H1 (cell line): Measurements from ENCODE around the gene IRGQ. TPM values are rescaled to one million over a fixed set of nuclear protein-coding genes. Genes with fewer than 3 reads are reported as not detected.

ENCODE experiments used
- CTCF ChIA-PET: fragments of 300-600 bp; sonication (Branson Sonifier 250); formaldehyde crosslinking; loops from one replicate; lab custom pipeline; 2021; ENCODE audit not compliant: partially characterized antibody; lab: Charles Lee
- POLR2A ChIA-PET: fragments of 300-600 bp; sonication (Branson Sonifier 250); formaldehyde crosslinking; loops from one replicate; lab custom pipeline; 2021; ENCODE audit warnings: inconsistent platforms; ENCODE audit not compliant: partially characterized antibody; lab: Charles Lee
- DNase-seq, 2 experiments: peaks; one replicate each; pipeline versions ENCODE4 v3.0.0 to v3.0.0-alpha.2; 2010 to 2022; ENCODE audit warnings: low spot score in 2 of 2, low read depth in 1 of 2, mixed read lengths in 1 of 2
- FAIRE-seq: peaks from 2 replicates; lab custom pipeline; 2011; peaks lifted over from hg19 to GRCh38; lab: Jason Lieb, UNC
- H2AFZ ChIP-seq: 2 replicates; pipeline ENCODE4 v1.8.1; 2012; ENCODE audit warnings: low read length, inconsistent platforms
- H2AK5ac ChIP-seq: 2 replicates; pipeline ENCODE4 v1.6.1; 2013; ENCODE audit warnings: low read depth, low read length
- H2BK120ac ChIP-seq: replicated peaks from 2 replicates; pipeline ENCODE3; 2013; ENCODE audit warnings: low read depth, low read length, inconsistent platforms
- H2BK12ac ChIP-seq: 2 replicates; pipeline ENCODE4 v1.6.1; 2013; ENCODE audit warnings: low read depth, low read length
- H2BK15ac ChIP-seq: 2 replicates; pipeline ENCODE4 v1.6.1; 2013; ENCODE audit warnings: low read length
- H2BK20ac ChIP-seq: 2 replicates; pipeline ENCODE4 v1.6.1; 2013; ENCODE audit warnings: low read length
- H2BK5ac ChIP-seq: 2 replicates; pipeline ENCODE4 v1.6.1; 2013; ENCODE audit warnings: low read depth, low read length
- H3K14ac ChIP-seq: 2 replicates; pipeline ENCODE4 v1.6.1; 2013; ENCODE audit warnings: inconsistent platforms; ENCODE audit not compliant: insufficient read length
- H3K18ac ChIP-seq: 2 replicates; pipeline ENCODE4 v1.6.1; 2013; ENCODE audit warnings: low read length; ENCODE audit errors: extremely low read depth
- H3K23ac ChIP-seq: 2 replicates; pipeline ENCODE4 v1.6.1; 2013; ENCODE audit warnings: inconsistent platforms; ENCODE audit not compliant: insufficient read length
- H3K23me2 ChIP-seq: 2 replicates; pipeline ENCODE4 v1.6.1; 2013; ENCODE audit warnings: low read depth, low read length
- H3K27ac ChIP-seq: 2 replicates; pipeline ENCODE4 v1.6.1; 2011; ENCODE audit warnings: low read depth, low read length, inconsistent platforms
- H3K27me3 ChIP-seq, 4 experiments: replicated peaks in 1 of 4; 1 replicate in 1 of 4; 2 replicates in 3 of 4; pipeline versions ENCODE4 v1.6.1 to v1.8.1; 2011 to 2013; ENCODE audit warnings: low read length in 3 of 4, mild to moderate bottlenecking in 3 of 4, inconsistent platforms in 2 of 4, mixed read lengths in 2 of 4, moderate library complexity in 1 of 4; ENCODE audit not compliant: control insufficient read depth in 3 of 4, insufficient read depth in 3 of 4; ENCODE audit errors: extremely low read depth in 1 of 4
- H3K36me3 ChIP-seq, 4 experiments: 2 replicates each; pipeline versions ENCODE4 v1.6.1 to v1.8.1; 2011 to 2013; ENCODE audit warnings: mild to moderate bottlenecking in 4 of 4, low read length in 3 of 4, moderate library complexity in 2 of 4, control low read depth in 1 of 4, inconsistent platforms in 1 of 4; ENCODE audit not compliant: insufficient read depth in 4 of 4, control insufficient read depth in 2 of 4
- H3K4ac ChIP-seq: replicated peaks from 2 replicates; pipeline ENCODE3; 2013; ENCODE audit warnings: low read length, low read depth, mixed read lengths, inconsistent platforms; ENCODE audit not compliant: insufficient read length
- H3K4me1 ChIP-seq, 4 experiments: replicated peaks in 1 of 4; 1 replicate in 1 of 4; 2 replicates in 3 of 4; pipeline versions ENCODE4 v1.6.1 to v1.8.1; 2011 to 2013; ENCODE audit warnings: low read length in 3 of 4, inconsistent platforms in 2 of 4, mixed read lengths in 1 of 4; ENCODE audit not compliant: insufficient read depth in 4 of 4, control insufficient read depth in 3 of 4
- H3K4me2 ChIP-seq, 2 experiments: 2 replicates each; pipeline versions ENCODE4 v1.6.1 to v1.8.1; 2011 to 2013; ENCODE audit warnings: low read depth in 2 of 2, low read length in 2 of 2, control low read depth in 1 of 2, inconsistent platforms in 1 of 2, mild to moderate bottlenecking in 1 of 2; ENCODE audit not compliant: insufficient read depth in 1 of 2
- H3K4me3 ChIP-seq, 4 experiments: fragments of 200-600, 300-600 bp in 1 of 4; sonication (generic), shearing (Covaris generic), sonication (Bioruptor Twin) in 1 of 4; 2 replicates each; pipeline versions ENCODE4 v1.5.1 to v1.8.1; 2011 to 2016; ENCODE audit warnings: low read length in 4 of 4, low read depth in 3 of 4, control low read depth in 2 of 4, inconsistent platforms in 2 of 4, mild to moderate bottlenecking in 2 of 4, mixed read lengths in 1 of 4, moderate library complexity in 1 of 4; ENCODE audit not compliant: insufficient read depth in 2 of 4; ENCODE audit errors: extremely low read depth in 1 of 4
- H3K56ac ChIP-seq: replicated peaks from 2 replicates; pipeline ENCODE3; 2013; ENCODE audit warnings: low read depth, mild to moderate bottlenecking, mixed read lengths, low read length, inconsistent platforms; ENCODE audit not compliant: insufficient read length
- H3K79me1 ChIP-seq: 2 replicates; pipeline ENCODE4 v1.6.1; 2013; ENCODE audit warnings: low read depth, low read length, control low read depth
- H3K79me2 ChIP-seq, 2 experiments: 2 replicates each; pipeline versions ENCODE4 v1.6.1 to v1.8.1; 2012 to 2013; ENCODE audit warnings: low read length in 2 of 2, mild to moderate bottlenecking in 2 of 2, inconsistent platforms in 1 of 2; ENCODE audit not compliant: insufficient read depth in 2 of 2, control insufficient read depth in 1 of 2
- H3K9ac ChIP-seq, 4 experiments: replicated peaks in 1 of 4; 1 replicate in 1 of 4; 2 replicates in 3 of 4; pipeline versions ENCODE4 v1.6.1 to v1.8.1; 2011 to 2013; ENCODE audit warnings: low read depth in 3 of 4, low read length in 3 of 4, control low read depth in 2 of 4, mild to moderate bottlenecking in 2 of 4, moderate library complexity in 2 of 4, inconsistent platforms in 1 of 4; ENCODE audit errors: extremely low read depth in 1 of 4
- H3K9me3 ChIP-seq, 2 experiments: 2 replicates each; pipeline versions ENCODE4 v1.6.1 to v1.8.1; 2012 to 2013; ENCODE audit warnings: mild to moderate bottlenecking in 2 of 2, moderate library complexity in 2 of 2, control low read depth in 1 of 2, inconsistent platforms in 1 of 2, low read depth in 1 of 2, low read length in 1 of 2, mixed read lengths in 1 of 2; ENCODE audit not compliant: insufficient read depth in 2 of 2
- H4K20me1 ChIP-seq, 2 experiments: replicated peaks in 1 of 2; 2 replicates each; pipeline versions ENCODE3 to v1.8.1; 2011 to 2013; ENCODE audit warnings: inconsistent platforms in 2 of 2, low read length in 2 of 2, mild to moderate bottlenecking in 1 of 2; ENCODE audit not compliant: insufficient read depth in 2 of 2, control insufficient read depth in 1 of 2
- H4K5ac ChIP-seq: 2 replicates; pipeline ENCODE4 v1.6.1; 2013; ENCODE audit warnings: low read length, low read depth, mixed read lengths, inconsistent platforms; ENCODE audit not compliant: insufficient read length
- H4K8ac ChIP-seq: 2 replicates; pipeline ENCODE4 v1.8.0; 2013; ENCODE audit warnings: mild to moderate bottlenecking, moderate library complexity, low read length, inconsistent platforms; ENCODE audit not compliant: insufficient read depth; ENCODE audit errors: extremely low read depth
- H4K91ac ChIP-seq: replicated peaks from 2 replicates; pipeline ENCODE3; 2013; ENCODE audit warnings: low read length, mixed read lengths, inconsistent platforms; ENCODE audit not compliant: insufficient read length
- SIX5 ChIP-seq: IDR thresholded peaks from 2 replicates; pipeline ENCODE4 v1.6.1; 2011; ENCODE audit warnings: mild to moderate bottlenecking, low read depth, low read length
- SP1 ChIP-seq: IDR thresholded peaks from 2 replicates; pipeline ENCODE4 v1.6.1; 2011; ENCODE audit warnings: low read depth, low read length
- SP2 ChIP-seq: IDR thresholded peaks from 2 replicates; pipeline ENCODE4 v1.6.1; 2012; ENCODE audit warnings: mild to moderate bottlenecking, low read length, inconsistent platforms
- SUZ12 ChIP-seq: fragments of 200-600 bp; sonication (generic); IDR thresholded peaks from 2 replicates; pipeline ENCODE4 v1.6.1; 2012; ENCODE audit warnings: mild to moderate bottlenecking, inconsistent platforms, low read length, moderate library complexity, mixed read lengths
- TBP ChIP-seq: IDR thresholded peaks from 2 replicates; pipeline ENCODE4 v1.6.1; 2011; ENCODE audit warnings: low read depth, low read length, improper control_type of control experiment
- WGBS, 2 experiments: shearing (Covaris generic) in 1 of 2; methylation state at CpG; one replicate each; pipeline versions ENCODE4 v1.1.6 to v1.1.7; 2013 to 2015; ENCODE audit warnings: low lambda C conversion rate in 2 of 2, mixed read lengths in 2 of 2, inconsistent platforms in 1 of 2, low coverage in 1 of 2, missing lambda C conversion rate in 1 of 2; ENCODE audit not compliant: insufficient replicate concordance in 2 of 2, insufficient coverage in 1 of 2, insufficient read length in 1 of 2; ENCODE audit errors: extremely low coverage in 1 of 2, missing lambda C conversion rate in 1 of 2; 5-methylcytosine and 5-hydroxymethylcytosine counted together
- polyA plus RNA-seq, 7 experiments: library from polyadenylated mRNA; depleted of rRNA in 3 of 7; stranded (reverse) in 5 of 7; unstranded in 2 of 7; fragments of >200 nt in 5 of 7; fragments of 200-250 nt in 2 of 7; gene quantifications; 1 replicate in 5 of 7; 2 replicates in 1 of 7; 4 replicates in 1 of 7; pipeline versions ENCODE4 v1.2.1 to v1.2.3, GENCODE V29; 2011 to 2013; ENCODE audit warnings: missing spikeins in 2 of 7, mixed read lengths in 2 of 7
- total RNA-seq: library from RNA; stranded (reverse); fragmentation: NEBNext Ultra II Directional; extraction: Animal tissue kit (Norgen Biotek cat#: 25700); gene quantifications from 2 replicates; pipeline ENCODE4 v1.2.1, GENCODE V29; 2021

Gene IRGQ
- total and polyA plus RNA-seq, 2 of the 8 experiments (the other 6 are each of a cell fraction or from before 2014, with no cell fraction given): 16.0 to 42.9 TPM

DNA sequence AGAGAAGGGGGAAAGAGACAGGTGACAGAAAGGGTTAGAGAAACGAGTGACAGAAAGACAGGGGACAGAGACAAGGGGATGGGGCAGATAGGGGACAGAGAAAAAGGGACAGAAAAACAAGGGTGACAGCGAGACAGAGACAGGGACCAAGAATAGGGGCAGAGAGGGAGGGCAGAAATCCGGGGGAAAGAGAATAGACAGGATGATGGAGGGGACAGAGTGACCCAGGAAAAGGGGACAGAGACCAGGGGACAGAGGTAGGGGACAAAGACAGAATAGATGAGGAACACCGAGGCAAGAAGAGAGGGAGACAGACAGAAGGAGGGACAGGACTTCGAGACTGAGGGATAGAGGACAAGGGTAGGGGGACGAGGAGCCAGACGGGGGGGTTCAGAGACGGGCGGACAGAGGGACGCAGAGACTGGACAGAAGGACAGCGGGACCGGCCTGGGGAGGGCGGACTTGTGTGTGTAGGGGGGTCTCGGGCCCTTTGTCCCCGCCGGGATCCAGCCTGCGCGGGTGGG is 43.1 kb upstream of the IRGQ start:
- Histone ChIP-seq H3K79me2 (no peaks in the 10 kb centered on the region), H3K4me3 (peak overlapping the region; percentile 72 to 90 (median 80))
- TF ChIP-seq SUZ12: no peak
- TF ChIP-seq SP2: no peak
- TF ChIP-seq TBP: no peak
- TF ChIP-seq SP1: no peak
- TF ChIP-seq SIX5: no peak

More for the DNA sequence above, 43.1 kb upstream of the IRGQ start:
- Histone ChIP-seq H3K79me1 (peaks cover 2% of the 10 kb centered on the region; the same call in 1 of the 2 replicates), H2BK5ac (no peak overlapping the region), H4K8ac (no peak overlapping the region; the same call in 1 of the 2 replicates), H3K9me3 (no peaks in the 10 kb centered on the region), H3K4me2 (peak overlapping the region; percentile 89 to 92), H4K91ac (no peak overlapping the region), H2AFZ (no peak overlapping the region), H2BK12ac (no peak overlapping the region), H2BK20ac (0 out of 2 replicates have a peak overlapping the region, but pooled peaks have one; percentile 72), H3K27ac (no peak overlapping the region), H3K4ac (no peak overlapping the region), H3K9ac (peak overlapping the region in 2 of 4 experiments; percentile 43 to 51; a peak in 3 of 7 replicates), H3K23me2 (peaks cover 20% of the 10 kb centered on the region), H3K4me1 (peaks cover 8 to 29% (median 18%) of the 10 kb centered on the region in 4 experiments), H3K56ac (no peak overlapping the region), H3K36me3 (no peaks in the 10 kb centered on the region), H3K27me3 (peaks cover 11 to 48% (median 31%) of the 10 kb centered on the region in 4 experiments), H3K14ac (no peak overlapping the region), H3K18ac (peak overlapping the region; percentile 41; the same call in 1 of the 2 replicates), H4K5ac (no peak overlapping the region), H4K20me1 (peaks cover 0 to 1% of the 10 kb centered on the region in 2 experiments), H2BK120ac (no peak overlapping the region), H2BK15ac (no peak overlapping the region), H3K23ac (no peak overlapping the region), H2AK5ac (no peak overlapping the region; the same call in 1 of the 2 replicates)
- 14% methylated on average over 10 of the region's 18 CpGs; no CpG with 5 or more reads in 1 of the 2 experiments for WGBS, 2 experiments
- no peak for DNase-seq
- ChIA-PET CTCF (interaction anchor here (1.4 kb wide), 1 partner anchor 26 kb away, joined by 3 read pairs; no protein-coding TSS in a partner anchor), POLR2A (interaction anchor here (1.7 kb wide), 1 partner anchor 17 kb away, joined by 4 read pairs; no protein-coding TSS in a partner anchor)
- FAIRE-seq: no peak
